ENCODE results near the gene ZBTB21.
"Not testable (repeated sequence)": the region's sequence is repeated elsewhere in the genome, so short reads cannot be mapped to it uniquely, and the experiment has no call there.

The ZBTB21 gene

GRCh38 chr21:41950941-41951351 is 59.2 kb downstream of the ZBTB21 start:
- no peak for DNase-seq

- DNase-seq, result not testable (repeated sequence)
Measured at GRCh38 chr21:41949631-41950030, 60.5 kb downstream of the ZBTB21 start.

DNA sequence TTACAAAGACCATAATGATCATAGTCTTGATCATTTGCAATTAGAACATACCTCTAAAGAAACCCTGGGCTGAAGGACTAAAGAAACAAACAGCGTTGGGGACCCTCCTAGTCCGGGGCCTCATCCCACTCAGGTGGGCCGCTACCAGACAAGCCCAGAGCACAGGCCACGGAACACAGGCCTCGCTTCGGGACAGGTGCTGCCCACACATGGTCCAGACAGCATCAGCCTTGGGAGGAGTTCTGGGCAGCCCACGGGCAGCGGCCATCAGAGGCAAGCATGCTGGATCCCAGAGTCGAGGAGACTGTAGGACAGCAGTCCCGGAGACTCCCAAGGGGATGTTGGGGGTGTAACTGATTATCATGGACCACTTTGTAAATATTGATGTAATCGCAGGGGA is 61.3 kb downstream of the ZBTB21 start:
- DNase-seq, result no peak

DNA sequence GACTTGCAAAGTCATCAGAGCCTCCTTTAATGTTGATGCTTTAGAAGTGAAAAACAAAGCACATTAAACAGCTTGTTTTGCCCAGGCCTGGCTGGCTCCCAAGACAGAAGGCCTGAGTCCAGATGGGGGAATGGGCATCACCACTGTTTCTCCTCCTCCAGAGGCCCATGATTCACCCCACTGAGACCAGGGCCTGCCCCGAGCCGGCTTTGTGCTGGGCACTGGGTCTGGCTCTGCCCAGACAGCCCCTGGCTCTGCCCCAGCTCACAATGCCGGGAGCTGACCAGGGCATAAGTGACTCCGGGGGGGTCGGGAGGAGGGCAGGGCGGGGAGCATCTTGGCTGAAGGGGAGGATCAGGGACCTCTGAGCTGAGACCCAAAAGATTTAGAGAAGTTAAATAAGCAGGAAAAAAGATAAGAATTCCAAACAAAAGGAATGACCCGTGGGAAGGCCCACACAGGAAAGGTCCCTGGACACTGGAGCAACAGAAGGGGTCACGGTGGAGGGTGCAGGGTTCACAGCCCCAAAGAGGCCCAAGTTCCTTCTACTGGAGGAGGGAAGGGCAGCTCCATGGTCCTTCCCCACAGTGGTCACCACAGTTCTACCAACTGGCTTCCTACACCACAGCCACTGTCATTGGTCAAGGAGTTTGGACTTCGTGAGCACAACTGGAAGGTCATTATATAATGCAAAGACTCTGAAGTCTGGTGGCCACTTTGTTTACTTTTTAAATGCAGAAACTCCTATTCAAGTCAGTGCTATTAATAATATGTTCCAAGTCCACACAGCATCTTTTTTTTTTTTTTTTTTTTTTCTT is 61.9 kb downstream of the ZBTB21 start:
- DNase-seq, result no peak

GRCh38 chr21:41945982-41946381 is 64.2 kb downstream of the ZBTB21 start:
- DNase-seq, result no peak

DNA sequence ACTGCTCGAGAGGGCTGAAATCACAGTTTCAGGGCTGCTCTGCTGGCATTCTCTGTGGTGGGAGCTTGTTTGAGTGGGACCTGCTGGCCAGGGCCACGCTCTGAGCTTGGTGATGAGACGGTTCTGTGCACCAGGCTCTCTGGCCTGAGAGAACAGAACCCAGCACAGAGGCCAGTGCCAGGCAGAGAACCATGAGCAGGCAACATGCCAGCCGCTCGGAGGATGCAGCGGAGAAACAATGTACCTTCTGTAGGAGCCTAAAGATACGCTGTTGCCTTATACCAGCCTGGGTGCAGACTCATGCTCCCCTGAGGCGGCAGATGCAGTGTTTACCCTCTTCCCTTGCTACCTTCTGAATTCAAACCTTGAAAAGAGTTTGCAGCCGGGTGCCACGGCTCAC is 66.3 kb downstream of the ZBTB21 start:
- DNase-seq, result no peak

DNA sequence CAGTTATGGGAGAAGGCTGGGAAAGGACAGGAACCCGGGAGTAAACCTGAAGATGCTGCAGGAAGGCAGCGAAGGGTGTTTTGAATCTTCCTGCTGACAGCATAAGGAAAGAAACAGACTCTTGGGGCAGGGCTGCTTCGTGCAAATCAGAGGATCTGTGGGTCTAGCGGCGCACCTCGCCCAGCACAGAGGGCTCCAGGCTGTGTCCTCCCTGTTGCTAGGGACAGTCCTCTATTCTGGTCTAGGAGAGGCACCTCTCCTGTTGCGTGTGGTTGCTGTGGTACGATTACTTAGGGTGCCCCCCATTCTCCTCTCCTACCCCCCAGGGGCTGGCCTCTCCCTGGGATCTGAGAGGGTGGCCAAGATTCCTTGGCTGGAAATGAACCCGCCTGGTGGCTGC is 67.7 kb downstream of the ZBTB21 start:
- no peak for DNase-seq

DNA sequence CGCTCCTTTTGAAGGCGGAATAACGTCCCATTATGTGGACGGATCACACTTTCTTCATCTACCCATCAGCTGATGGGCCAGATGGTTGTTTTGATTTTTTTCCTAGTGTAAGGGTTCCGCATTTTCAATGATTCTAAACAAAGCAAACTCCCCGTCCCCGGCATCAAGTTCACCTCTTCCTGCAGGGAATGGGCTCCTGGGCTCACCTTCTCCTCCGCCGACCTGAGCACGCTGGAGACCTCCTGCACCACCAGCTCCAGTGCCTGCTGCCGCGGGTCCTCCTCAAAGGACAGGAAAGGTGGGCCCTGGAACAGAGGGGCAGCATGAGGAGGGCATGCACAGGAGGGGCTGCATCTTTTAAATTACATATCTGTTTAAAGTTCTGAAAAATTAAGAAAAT is 68.2 kb downstream of the ZBTB21 start:
- DNase-seq, result no peak

- no peak for DNase-seq
Measured at GRCh38 chr21:41940431-41940830, 69.7 kb downstream of the ZBTB21 start.

DNA sequence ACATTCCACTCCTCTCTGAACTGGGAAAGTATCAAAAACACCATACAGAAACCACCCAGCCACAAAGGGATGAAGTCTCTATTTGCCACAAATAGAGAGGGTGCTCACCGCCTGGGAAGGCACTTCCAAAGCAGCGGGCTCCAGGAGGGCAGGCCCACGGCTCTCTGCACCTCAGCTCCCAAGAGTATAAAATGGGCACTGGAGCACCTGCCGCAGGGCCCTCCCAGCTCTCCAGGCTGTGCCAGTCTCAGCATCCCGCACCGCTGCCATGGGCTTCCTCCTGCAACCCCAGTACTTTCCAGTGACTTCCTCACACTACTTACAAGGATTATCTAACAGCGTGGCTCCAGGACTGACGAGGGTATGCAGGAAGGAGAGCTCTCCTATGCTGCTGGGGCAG is 70.8 kb downstream of the ZBTB21 start:
- no peak for DNase-seq
